Measurements from ENCODE around the gene OTUB2.

DNA sequence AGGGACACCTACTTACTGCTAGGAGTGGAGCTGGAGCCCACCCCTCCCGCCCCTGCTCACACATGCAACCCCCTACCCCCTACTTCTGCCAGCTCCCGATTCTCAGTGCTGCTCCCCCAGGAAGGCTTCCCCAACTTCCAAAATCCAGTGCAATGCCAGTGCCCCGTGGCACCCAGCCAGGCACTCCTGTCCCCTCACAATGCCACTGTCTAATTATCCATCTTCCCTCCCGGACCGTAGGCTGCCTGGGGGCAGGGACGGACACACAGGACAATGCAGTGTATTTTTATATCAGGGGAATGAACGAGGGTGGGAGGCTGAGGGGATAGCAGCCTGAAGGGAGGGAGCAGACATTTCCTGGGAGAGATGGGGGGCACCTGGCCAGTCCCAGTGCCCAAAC, 12.4 kb downstream of the OTUB2 start:
- TF ChIP-seq, protein P1, sequence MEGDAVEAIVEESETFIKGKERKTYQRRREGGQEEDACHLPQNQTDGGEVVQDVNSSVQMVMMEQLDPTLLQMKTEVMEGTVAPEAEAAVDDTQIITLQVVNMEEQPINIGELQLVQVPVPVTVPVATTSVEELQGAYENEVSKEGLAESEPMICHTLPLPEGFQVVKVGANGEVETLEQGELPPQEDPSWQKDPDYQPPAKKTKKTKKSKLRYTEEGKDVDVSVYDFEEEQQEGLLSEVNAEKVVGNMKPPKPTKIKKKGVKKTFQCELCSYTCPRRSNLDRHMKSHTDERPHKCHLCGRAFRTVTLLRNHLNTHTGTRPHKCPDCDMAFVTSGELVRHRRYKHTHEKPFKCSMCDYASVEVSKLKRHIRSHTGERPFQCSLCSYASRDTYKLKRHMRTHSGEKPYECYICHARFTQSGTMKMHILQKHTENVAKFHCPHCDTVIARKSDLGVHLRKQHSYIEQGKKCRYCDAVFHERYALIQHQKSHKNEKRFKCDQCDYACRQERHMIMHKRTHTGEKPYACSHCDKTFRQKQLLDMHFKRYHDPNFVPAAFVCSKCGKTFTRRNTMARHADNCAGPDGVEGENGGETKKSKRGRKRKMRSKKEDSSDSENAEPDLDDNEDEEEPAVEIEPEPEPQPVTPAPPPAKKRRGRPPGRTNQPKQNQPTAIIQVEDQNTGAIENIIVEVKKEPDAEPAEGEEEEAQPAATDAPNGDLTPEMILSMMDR (IDR thresholded peaks at IDR 0.05; ENCODE audit: borderline replicate concordance, extremely low read depth, low read length, poor library complexity, severe bottlenecking): no peak
- no peak for TF ChIP-seq EZH2 (IDR thresholded peaks at IDR 0.05; ENCODE audit: borderline replicate concordance, low read depth, low read length, severe bottlenecking)

Measured in DND-41 (cell line).